Astrocyte of the cerebellum (primary cell): ENCODE data around the gene RYR1.

Experiments
- DNase-seq: peaks from one replicate; pipeline ENCODE4 v3.0.0-alpha.2; 2011; ENCODE audit warnings: low read depth
- H3K4me3 ChIP-seq: 2 replicates; pipeline ENCODE4 v1.5.1; 2011; ENCODE audit warnings: mild to moderate bottlenecking, low read depth, low read length, moderate library complexity
- in situ Hi-C: cut with HindIII; loops from 2 replicates; pipeline ENCODE4 v1.10.0; 2017; ENCODE audit warnings: low sequenced_read_pairs
- TF ChIP-seq, protein P1 (sequence below): IDR thresholded peaks from 2 replicates; pipeline ENCODE4 v1.5.1; 2012; ENCODE audit warnings: low read length, low read depth, moderate library complexity, mild to moderate bottlenecking; ENCODE audit errors: missing control alignments

RYR1 gene

GRCh38 chr19:38543807-38544568 lies 110.5 kb downstream of the RYR1 start:
- in situ Hi-C loops: no loop called here
- DNase-seq: peak; percentile 5
- TF ChIP-seq, protein P1, sequence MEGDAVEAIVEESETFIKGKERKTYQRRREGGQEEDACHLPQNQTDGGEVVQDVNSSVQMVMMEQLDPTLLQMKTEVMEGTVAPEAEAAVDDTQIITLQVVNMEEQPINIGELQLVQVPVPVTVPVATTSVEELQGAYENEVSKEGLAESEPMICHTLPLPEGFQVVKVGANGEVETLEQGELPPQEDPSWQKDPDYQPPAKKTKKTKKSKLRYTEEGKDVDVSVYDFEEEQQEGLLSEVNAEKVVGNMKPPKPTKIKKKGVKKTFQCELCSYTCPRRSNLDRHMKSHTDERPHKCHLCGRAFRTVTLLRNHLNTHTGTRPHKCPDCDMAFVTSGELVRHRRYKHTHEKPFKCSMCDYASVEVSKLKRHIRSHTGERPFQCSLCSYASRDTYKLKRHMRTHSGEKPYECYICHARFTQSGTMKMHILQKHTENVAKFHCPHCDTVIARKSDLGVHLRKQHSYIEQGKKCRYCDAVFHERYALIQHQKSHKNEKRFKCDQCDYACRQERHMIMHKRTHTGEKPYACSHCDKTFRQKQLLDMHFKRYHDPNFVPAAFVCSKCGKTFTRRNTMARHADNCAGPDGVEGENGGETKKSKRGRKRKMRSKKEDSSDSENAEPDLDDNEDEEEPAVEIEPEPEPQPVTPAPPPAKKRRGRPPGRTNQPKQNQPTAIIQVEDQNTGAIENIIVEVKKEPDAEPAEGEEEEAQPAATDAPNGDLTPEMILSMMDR: peak; percentile 53
- H3K4me3 ChIP-seq: no peak overlapping the region

GRCh38 chr19:38544569-38545315 lies 111.3 kb downstream of the RYR1 start:
- peak; percentile 22 for DNase-seq
- no peak overlapping the region for H3K4me3 ChIP-seq
- TF ChIP-seq, protein P1: no peak
- in situ Hi-C loops: loop anchor here (5.0 kb wide), 1 partner anchor 92 kb away; no protein-coding TSS in a partner anchor

DNA sequence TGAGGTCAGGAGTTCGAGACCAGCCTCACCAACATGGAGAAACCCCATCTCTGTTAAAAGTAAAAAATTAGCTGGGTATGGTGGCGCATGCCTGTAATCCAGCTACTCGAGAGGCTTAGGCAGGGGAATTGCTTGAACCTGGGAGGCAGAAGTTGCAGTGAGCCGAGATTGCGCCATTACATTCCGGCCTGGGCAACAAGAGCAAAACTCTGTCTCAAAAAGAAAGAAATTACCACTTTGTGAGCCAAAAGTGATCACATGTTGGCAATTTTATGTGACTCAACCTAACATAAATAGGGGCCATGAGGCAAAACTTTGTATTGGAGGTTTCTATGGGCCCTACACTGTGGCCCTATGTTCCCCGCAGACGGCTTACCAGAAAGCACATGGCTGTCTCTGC lies 112.1 kb downstream of the RYR1 start:
- no peak overlapping the region for H3K4me3 ChIP-seq
- in situ Hi-C loops: loop anchor here (5.0 kb wide), 1 partner anchor 93 kb away; no protein-coding TSS in a partner anchor

DNA sequence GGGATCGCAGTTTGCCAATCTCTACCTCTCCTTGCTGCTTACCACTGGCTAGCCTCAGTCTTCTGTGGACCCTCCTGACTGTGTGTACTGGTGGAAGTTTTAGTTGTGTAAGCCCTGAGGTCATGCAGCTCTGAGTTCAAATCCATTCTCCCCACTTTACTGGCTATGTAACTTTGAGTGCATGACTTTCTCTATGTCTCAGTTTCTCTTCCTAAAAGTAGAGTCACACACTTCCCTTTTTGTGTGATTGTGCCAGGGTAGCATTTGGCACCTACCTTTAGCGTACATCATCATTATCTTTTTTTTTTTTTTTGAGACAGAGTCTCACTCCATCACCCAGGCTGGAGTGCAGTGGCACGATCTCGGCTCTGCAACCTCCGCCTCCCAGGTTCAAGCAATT lies 113.9 kb downstream of the RYR1 start:
- H3K4me3 ChIP-seq: no peak overlapping the region
- TF ChIP-seq, protein P1: no peak
- DNase-seq: no peak
- in situ Hi-C loops: loop anchor here (5.0 kb wide), 1 partner anchor 95 kb away; no protein-coding TSS in a partner anchor

More for the DNA sequence above, 112.1 kb downstream of the RYR1 start:
- TF ChIP-seq, protein P1: no peak
- no peak for DNase-seq

GRCh38 chr19:38549061-38549460 lies 115.6 kb downstream of the RYR1 start:
- TF ChIP-seq, protein P1: no peak
- no peak overlapping the region for H3K4me3 ChIP-seq
- in situ Hi-C loops: loop anchor here (5.0 kb wide), 1 partner anchor 97 kb away; no protein-coding TSS in a partner anchor
- no peak for DNase-seq

DNA sequence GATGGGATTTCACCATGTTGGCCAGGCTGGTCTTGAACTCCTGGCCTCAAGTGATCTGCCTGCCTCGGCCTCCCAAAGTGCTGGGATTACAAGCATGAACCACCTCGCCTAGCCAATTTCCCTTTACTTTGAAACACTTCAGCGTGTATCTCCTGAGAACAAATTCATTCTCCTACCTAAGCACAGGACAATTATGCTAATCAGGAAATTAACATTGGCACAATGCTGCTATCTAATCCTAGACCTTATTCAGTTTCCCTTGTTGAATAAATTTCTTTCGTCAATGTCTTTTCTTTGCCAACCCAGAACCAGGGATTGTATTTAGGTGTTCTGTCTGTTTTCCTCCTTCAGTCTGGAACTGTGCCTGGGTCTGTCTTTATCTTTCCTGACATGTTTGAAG lies 116.5 kb downstream of the RYR1 start:
- DNase-seq: no peak
- in situ Hi-C loops: loop anchor here (5.0 kb wide), 1 partner anchor 98 kb away; no protein-coding TSS in a partner anchor
- H3K4me3 ChIP-seq: no peak overlapping the region
- TF ChIP-seq, protein P1: no peak
